H1 (cell line): ENCODE measurements around the gene SLC35G6.

Experiments
- CHD2 ChIP-seq: IDR thresholded peaks from 2 replicates; pipeline ENCODE4 v1.6.1; 2012; ENCODE audit warnings: low read length, improper control_type of control experiment
- CTCF ChIP-seq, 3 experiments: IDR thresholded peaks; 1 replicate in 2 of 3; 2 replicates in 1 of 3; pipeline versions ENCODE4 v1.5.1 to v1.6.1; 2011; ENCODE audit warnings: low read length in 3 of 3, mild to moderate bottlenecking in 3 of 3, inconsistent platforms in 2 of 3, low read depth in 1 of 3, moderate library complexity in 1 of 3; ENCODE audit not compliant: insufficient read depth in 1 of 3; ENCODE audit errors: control extremely low read depth in 1 of 3
- EZH2 ChIP-seq: fragments of 200-600 bp; sonication (generic); IDR thresholded peaks from 2 replicates; pipeline ENCODE4 v1.7.1; 2012; ENCODE audit warnings: low read depth, mild to moderate bottlenecking, moderate library complexity, low read length, inconsistent platforms; ENCODE audit not compliant: severe bottlenecking
- GABPA ChIP-seq: IDR thresholded peaks from 2 replicates; pipeline ENCODE4 v1.6.1; 2011; ENCODE audit warnings: mild to moderate bottlenecking, low read length, moderate library complexity, borderline replicate concordance; ENCODE audit not compliant: insufficient read depth
- GTF2F1 ChIP-seq: IDR thresholded peaks from 2 replicates; pipeline ENCODE4 v1.6.1; 2012; ENCODE audit warnings: low read depth, low read length, improper control_type of control experiment, borderline replicate concordance
- JUND ChIP-seq: IDR thresholded peaks from 2 replicates; pipeline ENCODE4 v1.6.1; 2011; ENCODE audit warnings: mild to moderate bottlenecking, improper control_type of control experiment, low read length
- PHF8 ChIP-seq: fragments of 200-600 bp; sonication (generic); conservative IDR thresholded peaks from 2 replicates; pipeline ENCODE4 v1.7.1; 2012; ENCODE audit warnings: low read depth, mild to moderate bottlenecking, inconsistent platforms, low read length, moderate library complexity
- POLR2A ChIP-seq, 2 experiments: IDR thresholded peaks; 1 replicate in 1 of 2; 2 replicates in 1 of 2; pipeline ENCODE4 v1.6.1; 2011; ENCODE audit warnings: low read depth in 2 of 2, low read length in 2 of 2, mild to moderate bottlenecking in 2 of 2; ENCODE audit errors: control extremely low read depth in 1 of 2
- TF ChIP-seq, protein P1 (sequence below): IDR thresholded peaks from 2 replicates; pipeline ENCODE4 v1.6.1; 2011; ENCODE audit warnings: low read length, improper control_type of control experiment

GRCh38 chr17:7440834-7441195 is 40.4 kb upstream of the SLC35G6 start:
- TF ChIP-seq GABPA (no peak), CTCF (IDR thresholded peaks at IDR 0.05; ENCODE audit: control extremely low read depth in 1 of 3, insufficient read depth in 1 of 3, low read depth in 1 of 3, low read length in 3 of 3) (peak in 1 of 3 experiments; percentile 12; a peak in 1 of 4 replicates), CHD2 (no peak), POLR2A (IDR thresholded peaks at IDR 0.05; ENCODE audit: control extremely low read depth in 1 of 2, low read depth in 2 of 2, low read length in 2 of 2) (no peak), EZH2 (no peak), PHF8 (no peak), JUND (no peak), GTF2F1 (no peak)
- TF ChIP-seq, protein P1, sequence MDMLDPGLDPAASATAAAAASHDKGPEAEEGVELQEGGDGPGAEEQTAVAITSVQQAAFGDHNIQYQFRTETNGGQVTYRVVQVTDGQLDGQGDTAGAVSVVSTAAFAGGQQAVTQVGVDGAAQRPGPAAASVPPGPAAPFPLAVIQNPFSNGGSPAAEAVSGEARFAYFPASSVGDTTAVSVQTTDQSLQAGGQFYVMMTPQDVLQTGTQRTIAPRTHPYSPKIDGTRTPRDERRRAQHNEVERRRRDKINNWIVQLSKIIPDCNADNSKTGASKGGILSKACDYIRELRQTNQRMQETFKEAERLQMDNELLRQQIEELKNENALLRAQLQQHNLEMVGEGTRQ, result no peak
